ENCODE measurements around the gene NEB. TPM values are rescaled to one million over a fixed set of nuclear protein-coding genes. Genes with fewer than 3 reads are reported as not detected.

NEB gene
- total RNA-seq, 1 experiment from 2014 or later = 0.11 TPM

GRCh38 chr2:151678849-151679248 lies 55.4 kb downstream of the NEB start:
- Histone ChIP-seq H3K4me1 (ENCODE audit: insufficient read depth, low read length) (no peaks in the 10 kb centered on the region), H2AFZ (ENCODE audit: low read length) (no peak overlapping the region), H4K20me1 (ENCODE audit: low read length) (no peaks in the 10 kb centered on the region), H3K9ac (ENCODE audit: low read length) (no peak overlapping the region), H3K27ac (ENCODE audit: low read length) (no peak overlapping the region), H3K4me2 (ENCODE audit: low read length) (no peak overlapping the region), H3K9me3 (ENCODE audit: low read length) (no peaks in the 10 kb centered on the region), H3K9me2 (replicated peaks; ENCODE audit: low read length) (no peaks in the 10 kb centered on the region), H3K36me3 (ENCODE audit: low read depth, low read length) (no peaks in the 10 kb centered on the region), H3F3A (ENCODE audit: low read length, unreplicated experiment) (no peaks in the 10 kb centered on the region), H3K79me2 (ENCODE audit: low read length) (no peaks in the 10 kb centered on the region), H3K4me3 (ENCODE audit: low read length) (no peak overlapping the region), H3K27me3 (ENCODE audit: low read length) (peaks cover 87% of the 10 kb centered on the region)
- intact Hi-C loops (cut with micrococcal nuclease) = no loop called here
- BruUV-seq (replicated peaks) = no TSS peak
- CTCF ChIA-PET = no interaction called here
- TF ChIP-seq CTCF (conservative IDR thresholded peaks at IDR 0.05; ENCODE audit: low read depth, low read length) (no peak), EZH2phosphoT487 (IDR thresholded peaks at IDR 0.05; ENCODE audit: borderline replicate concordance, low read length) (no peak), EZH2 (IDR thresholded peaks at IDR 0.05; ENCODE audit: low read length, unreplicated experiment) (no peak)
- ATAC-seq (no peak), DNase-seq (no peak)
- POLR2A ChIA-PET (ENCODE audit: unreplicated experiment) = no interaction called here

- no peaks in the 10 kb centered on the region for H4K20me1 ChIP-seq (ENCODE audit: low read length)
- POLR2A ChIA-PET (ENCODE audit: unreplicated experiment) = no interaction called here
- no peaks in the 10 kb centered on the region for H3F3A ChIP-seq (ENCODE audit: low read length, unreplicated experiment)
- CTCF ChIA-PET = no interaction called here
- no peaks in the 10 kb centered on the region for H3K79me2 ChIP-seq (ENCODE audit: low read length)
- DNase-seq (no peak), ATAC-seq (no peak)
- TF ChIP-seq EZH2phosphoT487 (IDR thresholded peaks at IDR 0.05; ENCODE audit: borderline replicate concordance, low read length) (no peak), CTCF (conservative IDR thresholded peaks at IDR 0.05; ENCODE audit: low read depth, low read length) (no peak), EZH2 (IDR thresholded peaks at IDR 0.05; ENCODE audit: low read length, unreplicated experiment) (no peak)
- intact Hi-C loops (cut with micrococcal nuclease) = no loop called here
- H3K4me2 ChIP-seq (ENCODE audit: low read length) = no peak overlapping the region
- H3K27me3 ChIP-seq (ENCODE audit: low read length) = peaks cover 53% of the 10 kb centered on the region
- H3K9ac ChIP-seq (ENCODE audit: low read length) = no peak overlapping the region
- BruUV-seq (replicated peaks) = no TSS peak
- H3K27ac ChIP-seq (ENCODE audit: low read length) = no peak overlapping the region
- no peak overlapping the region for H2AFZ ChIP-seq (ENCODE audit: low read length)
- no peak overlapping the region for H3K4me3 ChIP-seq (ENCODE audit: low read length)
- H3K9me3 ChIP-seq (ENCODE audit: low read length) = no peaks in the 10 kb centered on the region
- H3K36me3 ChIP-seq (ENCODE audit: low read depth, low read length) = no peaks in the 10 kb centered on the region
- H3K9me2 ChIP-seq (replicated peaks; ENCODE audit: low read length) = no peaks in the 10 kb centered on the region
- no peaks in the 10 kb centered on the region for H3K4me1 ChIP-seq (ENCODE audit: insufficient read depth, low read length)
Measured at GRCh38 chr2:151673016-151673415, 61.3 kb downstream of the NEB start.

- Histone ChIP-seq H3K9me2 (replicated peaks; ENCODE audit: low read length) (no peaks in the 10 kb centered on the region), H3K4me3 (ENCODE audit: low read length) (no peak overlapping the region), H2AFZ (ENCODE audit: low read length) (no peak overlapping the region), H3K9ac (ENCODE audit: low read length) (no peak overlapping the region), H3K9me3 (ENCODE audit: low read length) (no peaks in the 10 kb centered on the region), H3K4me1 (ENCODE audit: insufficient read depth, low read length) (no peaks in the 10 kb centered on the region), H3F3A (ENCODE audit: low read length, unreplicated experiment) (no peaks in the 10 kb centered on the region), H4K20me1 (ENCODE audit: low read length) (no peaks in the 10 kb centered on the region), H3K4me2 (ENCODE audit: low read length) (no peak overlapping the region), H3K27ac (ENCODE audit: low read length) (no peak overlapping the region), H3K79me2 (ENCODE audit: low read length) (no peaks in the 10 kb centered on the region), H3K36me3 (ENCODE audit: low read depth, low read length) (no peaks in the 10 kb centered on the region), H3K27me3 (ENCODE audit: low read length) (peaks cover 46% of the 10 kb centered on the region)
- no peak for ATAC-seq
- DNase-seq = no peak
- no TSS peak for BruUV-seq (replicated peaks)
- POLR2A ChIA-PET (ENCODE audit: unreplicated experiment) = no interaction called here
- CTCF ChIA-PET = no interaction called here
- intact Hi-C loops (cut with micrococcal nuclease) = no loop called here
- TF ChIP-seq EZH2 (IDR thresholded peaks at IDR 0.05; ENCODE audit: low read length, unreplicated experiment) (no peak), CTCF (conservative IDR thresholded peaks at IDR 0.05; ENCODE audit: low read depth, low read length) (no peak), EZH2phosphoT487 (IDR thresholded peaks at IDR 0.05; ENCODE audit: borderline replicate concordance, low read length) (no peak)
Measured at GRCh38 chr2:151672277-151672676, 62.0 kb downstream of the NEB start.
